ENCODE results near the gene PCDHA13.

GRCh38 chr5:140877262-140877581 is 4.7 kb upstream of the PCDHA13 start:
- TF ChIP-seq CTCF (IDR thresholded peaks at IDR 0.05) (no peak), POLR2A (IDR thresholded peaks at IDR 0.05) (no peak), POLR2AphosphoS5 (IDR thresholded peaks at IDR 0.05) (no peak)

Measured in prostate gland (tissue), 2 donors.